Panc1 (cell line): ENCODE data around the gene ACER2. TPM values are rescaled to one million over a fixed set of nuclear protein-coding genes. Genes with fewer than 3 reads are reported as not detected.

ENCODE experiments used
- ATAC-seq: fragments of 200-7000 bp; cut with Tn5 transposase; 2 replicates; pipeline ENCODE4 v1.9.1; 2020; ENCODE audit warnings: mild to moderate bottlenecking, moderate library complexity
- BruUV-seq: library from RNA; stranded (reverse); fragments of 400-500 nt; replicated peaks from 2 replicates; lab custom pipeline; 2021; lab: Mats Ljungman, UMichigan
- CTCF ChIA-PET: fragments of 300-600 bp; sonication (Branson Sonifier 250); formaldehyde crosslinking; loops from one replicate; lab custom pipeline; 2022; ENCODE audit warnings: antibody characterized with exemption; lab: Charles Lee
- POLR2A ChIA-PET: fragments of 300-600 bp; sonication (Branson Sonifier 250); formaldehyde crosslinking; loops from one replicate; lab custom pipeline; 2022; ENCODE audit warnings: antibody characterized with exemption; lab: Charles Lee
- DNase-seq: peaks from one replicate; pipeline ENCODE4 v3.0.0-alpha.2; 2010; ENCODE audit warnings: low read depth, low spot score
- H3K27ac ChIP-seq: 2 replicates; pipeline ENCODE4 v1.5.1; 2011; ENCODE audit warnings: mild to moderate bottlenecking, low read length, inconsistent platforms
- H3K27me3 ChIP-seq: fragments of 200-500 bp; sonication (Bioruptor generic); 2 replicates; pipeline ENCODE4 v1.6.0; 2014; ENCODE audit warnings: low read length, inconsistent platforms; ENCODE audit not compliant: control insufficient read depth, insufficient read depth
- H3K36me3 ChIP-seq: fragments of 200-500 bp; sonication (Bioruptor generic); 2 replicates; pipeline ENCODE4 v1.5.1; 2014; ENCODE audit warnings: inconsistent platforms, mild to moderate bottlenecking, low read length, moderate library complexity; ENCODE audit not compliant: control insufficient read depth, insufficient read depth
- H3K4me1 ChIP-seq: 2 replicates; pipeline ENCODE4 v1.5.1; 2011; ENCODE audit warnings: inconsistent platforms, mild to moderate bottlenecking, low read length, moderate library complexity; ENCODE audit not compliant: control insufficient read depth, insufficient read depth
- H3K4me3 ChIP-seq, 2 experiments: 2 replicates each; pipeline ENCODE4 v1.5.1; 2011 to 2012; ENCODE audit warnings: low read depth in 2 of 2, low read length in 2 of 2, mild to moderate bottlenecking in 2 of 2, inconsistent platforms in 1 of 2, moderate library complexity in 1 of 2
- H3K9me3 ChIP-seq: fragments of 200-500 bp; sonication (Bioruptor generic); 2 replicates; pipeline ENCODE4 v1.5.1; 2014; ENCODE audit warnings: low read depth, mild to moderate bottlenecking, inconsistent platforms, low read length, moderate library complexity; ENCODE audit not compliant: control insufficient read depth, insufficient read depth
- CTCF ChIP-seq: fragments of 450-650 bp; IDR thresholded peaks from 2 replicates; pipeline ENCODE4 v1.5.1; 2017; ENCODE audit warnings: mild to moderate bottlenecking
- POLR2AphosphoS5 ChIP-seq: IDR thresholded peaks from 2 replicates; pipeline ENCODE4 v1.6.1; 2012; ENCODE audit warnings: mild to moderate bottlenecking, low read depth, low read length, moderate library complexity
- REST ChIP-seq, 2 experiments: IDR thresholded peaks; 2 replicates each; pipeline ENCODE4 v1.6.1; 2011 to 2012; ENCODE audit warnings: low read depth in 2 of 2, control low read depth in 1 of 2, low read length in 1 of 2, mild to moderate bottlenecking in 1 of 2, moderate library complexity in 1 of 2; ENCODE audit not compliant: insufficient read depth in 1 of 2
- SIN3A ChIP-seq: IDR thresholded peaks from 2 replicates; pipeline ENCODE4 v1.6.1; 2012; ENCODE audit warnings: low read depth, mild to moderate bottlenecking, low read length, moderate library complexity, borderline replicate concordance; ENCODE audit not compliant: insufficient read depth
- TCF7L2 ChIP-seq: IDR thresholded peaks from 2 replicates; pipeline ENCODE4 v1.6.1; 2011; ENCODE audit warnings: mild to moderate bottlenecking, low read depth, low read length, inconsistent platforms
- in situ Hi-C: cut with HindIII; loops from 2 replicates; pipeline ENCODE4 v1.10.0; 2016; ENCODE audit warnings: low sequenced_read_pairs, low pct_unique_long_range_greater_than_20kb
- intact Hi-C: fragments of 100-400 bp; cut with micrococcal nuclease; formaldehyde crosslinking; loops from one replicate; pipeline ENCODE4 v1.10.0; 2022; ENCODE audit not compliant: unreplicated experiment
- total RNA-seq: library from RNA; stranded (reverse); gene quantifications from one replicate; pipeline ENCODE4 v1.2.1, GENCODE V29; 2021; ENCODE audit not compliant: unreplicated experiment

ACER2 gene
- total RNA-seq, 1 experiment from 2014 or later: 1.3 TPM

DNA sequence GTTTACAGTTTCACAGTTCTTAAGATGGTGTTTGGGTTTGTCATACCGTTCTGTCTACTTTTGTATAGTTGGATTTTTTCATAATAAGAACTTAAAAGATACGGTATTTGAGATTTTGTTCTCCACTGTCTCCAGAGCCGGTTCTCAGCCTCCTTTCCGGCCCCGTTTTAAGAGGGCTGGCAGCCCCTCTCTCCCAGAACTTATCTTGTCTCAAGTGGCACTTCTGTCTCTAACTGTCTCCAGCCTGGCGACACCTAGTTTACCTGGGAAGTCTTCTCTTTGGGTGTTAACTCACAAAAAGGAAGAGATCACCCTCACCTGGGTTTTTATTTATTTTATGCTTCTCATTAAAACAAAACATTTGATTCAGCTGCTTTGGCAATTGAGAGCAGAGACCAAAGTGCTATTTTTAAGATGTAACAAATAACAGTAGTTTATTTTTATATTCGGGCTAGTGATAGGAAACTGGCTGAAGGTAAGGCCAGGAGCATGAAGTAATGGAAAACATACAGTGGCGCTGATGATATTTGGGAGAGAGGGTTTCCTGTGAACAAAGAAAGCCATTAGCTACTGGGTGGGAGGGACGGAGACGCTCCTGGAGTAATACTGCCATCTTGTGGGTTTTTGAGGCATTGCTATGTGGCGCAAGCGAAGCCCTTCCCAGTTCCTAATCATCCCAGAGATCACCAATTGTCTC, 48.3 kb downstream of the ACER2 start:
- in situ Hi-C loops (no loop called here), intact Hi-C loops (loop anchor here (5.0 kb wide), 1 partner anchor 85 kb away; no protein-coding TSS in a partner anchor)
- no peak overlapping the region for H3K27ac ChIP-seq
- H3K9me3 ChIP-seq: no peaks in the 10 kb centered on the region
- BruUV-seq: no TSS peak
- no peaks in the 10 kb centered on the region for H3K4me1 ChIP-seq
- DNase-seq (peak; percentile 67), ATAC-seq (peak; percentile 89)
- H3K36me3 ChIP-seq: no peaks in the 10 kb centered on the region
- ChIA-PET POLR2A (no interaction called here), CTCF (no interaction called here)
- H3K4me3 ChIP-seq: peak overlapping the region in 1 of 2 experiments; percentile 35; a peak in 2 of 4 replicates
- TF ChIP-seq SIN3A (no peak), CTCF (peak; percentile 76)
- no peaks in the 10 kb centered on the region for H3K27me3 ChIP-seq

DNA sequence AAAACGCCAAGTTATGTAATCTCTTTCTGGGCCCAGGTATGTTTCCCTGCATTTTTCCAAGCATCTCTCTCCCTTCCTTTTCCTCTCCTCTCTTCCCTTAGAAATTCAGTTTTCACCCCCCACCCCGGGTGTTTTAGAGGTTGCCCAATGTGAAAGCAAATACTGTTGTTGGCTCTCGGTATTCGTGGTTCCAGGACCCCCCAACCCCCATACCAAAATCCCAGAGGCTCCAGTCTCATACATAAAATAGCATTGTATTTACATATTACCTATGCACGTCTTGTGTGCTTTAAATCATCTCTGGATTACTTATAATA, 48.8 kb downstream of the ACER2 start:
- DNase-seq (no peak), ATAC-seq (no peak)
- Histone ChIP-seq H3K27me3 (no peaks in the 10 kb centered on the region), H3K4me1 (no peaks in the 10 kb centered on the region), H3K4me3 (peak overlapping the region in 1 of 2 experiments; percentile 35; a peak in 2 of 4 replicates), H3K27ac (no peak overlapping the region), H3K9me3 (no peaks in the 10 kb centered on the region), H3K36me3 (no peaks in the 10 kb centered on the region)
- in situ Hi-C loops (no loop called here), intact Hi-C loops (loop anchor here (5.0 kb wide), 1 partner anchor 85 kb away; no protein-coding TSS in a partner anchor)
- ChIA-PET CTCF (no interaction called here), POLR2A (no interaction called here)
- TF ChIP-seq REST (IDR thresholded peaks at IDR 0.05; ENCODE audit: insufficient read depth in 1 of 2, low read depth in 2 of 2, low read length in 1 of 2) (no peak), POLR2AphosphoS5 (no peak), CTCF (peak; percentile 47; the same call in 1 of the 2 replicates), SIN3A (no peak), TCF7L2 (no peak)
- no TSS peak for BruUV-seq
